Measurements from ENCODE around the gene SUGP2. TPM values are rescaled to one million over a fixed set of nuclear protein-coding genes. Genes with fewer than 3 reads are reported as not detected.
A peak's percentile ranks its signal among the peaks of the same experiment; 100 is the strongest.

The SUGP2 gene
- total RNA-seq, 6 donors from 2014 or later, result 33.6 to 179 (median 64.9) TPM

- no peaks in the 10 kb centered on the region for H3K27me3 ChIP-seq
- DNase-seq, result no peak
- no peak for ATAC-seq (ENCODE audit: low FRiP score in 2 of 2)
- H3K9me3 ChIP-seq, result no peaks in the 10 kb centered on the region
- peaks cover 13 to 91% (median 74%) of the 10 kb centered on the region in 4 donors for H3K36me3 ChIP-seq
- no peak for TF ChIP-seq POLR2AphosphoS5 (IDR thresholded peaks at IDR 0.05)
- TF ChIP-seq POLR2A (IDR thresholded peaks at IDR 0.05), result no peak
- TF ChIP-seq CTCF (IDR thresholded peaks at IDR 0.05), result no peak
- no peak for TF ChIP-seq EP300 (IDR thresholded peaks at IDR 0.05)
- no peak overlapping the region for H3K27ac ChIP-seq
- H3K4me1 ChIP-seq, result no peaks in the 10 kb centered on the region
- H3K4me3 ChIP-seq, result no peak overlapping the region
- 91 to 96% methylated on average over 5 of the region's 5 CpGs for WGBS, 2 donors
Measured at GRCh38 chr19:19010551-19010950, 22.8 kb downstream of the SUGP2 start.

DNA sequence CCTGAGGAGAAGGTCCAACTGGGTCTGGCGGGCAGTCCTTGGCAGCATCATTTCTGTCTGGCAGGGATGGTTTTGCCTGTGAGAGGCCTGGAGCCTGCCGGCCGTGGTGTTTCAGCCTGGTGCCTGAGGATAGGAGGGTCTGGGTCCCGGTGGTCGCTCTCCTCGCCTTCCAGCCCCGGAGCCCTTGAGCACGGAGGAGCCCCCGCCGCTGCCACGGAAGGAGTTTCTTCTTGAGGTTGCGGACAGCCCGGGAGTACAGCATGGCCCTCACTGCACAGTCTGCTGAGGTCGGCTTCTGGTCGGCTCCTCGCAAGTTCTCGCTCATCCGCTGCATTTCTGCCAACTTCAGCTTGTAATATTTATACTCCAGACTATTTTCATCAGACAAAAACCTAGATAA is 23.4 kb downstream of the SUGP2 start:
- no peak overlapping the region for H3K4me3 ChIP-seq
- no peaks in the 10 kb centered on the region for H3K27me3 ChIP-seq
- DNase-seq (peak in 1 of 2 donors; percentile 73), ATAC-seq (ENCODE audit: low FRiP score in 2 of 2) (no peak)
- no peak for TF ChIP-seq EP300 (IDR thresholded peaks at IDR 0.05)
- TF ChIP-seq POLR2A (IDR thresholded peaks at IDR 0.05), result no peak
- no peak for TF ChIP-seq POLR2AphosphoS5 (IDR thresholded peaks at IDR 0.05)
- no peak for TF ChIP-seq CTCF (IDR thresholded peaks at IDR 0.05)
- peaks cover 15 to 94% (median 78%) of the 10 kb centered on the region in 4 donors for H3K36me3 ChIP-seq
- 97 to 98% methylated on average over 7 to 18 of the region's 18 CpGs for WGBS, 2 donors
- no peaks in the 10 kb centered on the region for H3K9me3 ChIP-seq
- H3K4me1 ChIP-seq, result no peaks in the 10 kb centered on the region
- no peak overlapping the region for H3K27ac ChIP-seq

- no peak overlapping the region for H3K4me3 ChIP-seq
- DNase-seq, result no peak
- WGBS, 2 donors, result 71 to 84% methylated on average over 3 of the region's 3 CpGs
Measured at GRCh38 chr19:19006213-19006612, 27.1 kb downstream of the SUGP2 start.

DNA sequence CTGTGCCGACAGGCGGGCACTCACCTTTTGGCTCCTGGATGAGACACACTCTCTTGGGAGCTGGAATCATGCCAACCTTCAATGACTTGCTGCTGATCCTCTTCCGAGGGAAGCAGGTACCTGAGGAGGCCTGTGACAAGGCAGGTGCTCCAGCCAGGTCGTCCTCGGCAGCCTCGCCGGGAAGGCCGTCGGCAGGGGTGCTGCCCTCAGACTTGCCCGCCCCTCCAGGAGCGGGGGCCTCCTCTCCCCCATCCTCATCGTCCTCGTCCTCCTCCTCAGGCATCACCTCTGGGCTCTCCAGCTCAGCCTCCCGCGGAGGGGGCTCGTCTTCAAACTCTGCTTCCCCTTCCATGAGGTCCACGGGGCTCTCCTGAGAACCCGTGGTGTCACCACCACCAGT is 29.2 kb downstream of the SUGP2 start:
- H3K27ac ChIP-seq, result no peak overlapping the region
- WGBS, 2 donors, result 90% methylated on average over 9 to 17 of the region's 18 CpGs
- peaks cover 0 to 6% (median 0%) of the 10 kb centered on the region in 4 donors for H3K4me1 ChIP-seq
- no peaks in the 10 kb centered on the region for H3K9me3 ChIP-seq
- no peak for TF ChIP-seq CTCF (IDR thresholded peaks at IDR 0.05)
- no peak for TF ChIP-seq POLR2AphosphoS5 (IDR thresholded peaks at IDR 0.05)
- no peak for TF ChIP-seq EP300 (IDR thresholded peaks at IDR 0.05)
- no peak for TF ChIP-seq POLR2A (IDR thresholded peaks at IDR 0.05)
- peaks cover 21 to 89% (median 75%) of the 10 kb centered on the region in 4 donors for H3K36me3 ChIP-seq
- DNase-seq, result peak in 1 of 2 donors; percentile 58
- H3K4me3 ChIP-seq, result no peak overlapping the region
- no peaks in the 10 kb centered on the region for H3K27me3 ChIP-seq
- no peak for ATAC-seq (ENCODE audit: low FRiP score in 2 of 2)

More at GRCh38 chr19:19006213-19006612, 27.1 kb downstream of the SUGP2 start:
- H3K9me3 ChIP-seq, result no peaks in the 10 kb centered on the region
- H3K27ac ChIP-seq, result no peak overlapping the region
- TF ChIP-seq CTCF (IDR thresholded peaks at IDR 0.05) (no peak), EP300 (IDR thresholded peaks at IDR 0.05) (no peak), POLR2AphosphoS5 (IDR thresholded peaks at IDR 0.05) (no peak), POLR2A (IDR thresholded peaks at IDR 0.05) (no peak)
- H3K4me1 ChIP-seq, result no peaks in the 10 kb centered on the region
- H3K27me3 ChIP-seq, result no peaks in the 10 kb centered on the region
- peaks cover 23 to 91% (median 82%) of the 10 kb centered on the region in 4 donors for H3K36me3 ChIP-seq
- ATAC-seq (ENCODE audit: low FRiP score in 2 of 2), result no peak

All from upper lobe of left lung (tissue), 6 donors.